IMR-90 (cell line): ENCODE data around the gene HYAL3. TPM values are rescaled to one million over a fixed set of nuclear protein-coding genes. Genes with fewer than 3 reads are reported as not detected.

ENCODE experiments used
- ATAC-seq: fragments of 200-7000 bp; cut with Tn5 transposase; 2 replicates; pipeline ENCODE4 v1.9.1; 2020; ENCODE audit warnings: low read depth, mild to moderate bottlenecking, moderate library complexity
- BruUV-seq: library from RNA; stranded (reverse); fragments of 400-500 nt; replicated peaks from 2 replicates; lab custom pipeline; 2021; lab: Mats Ljungman, UMichigan
- CTCF ChIA-PET: fragments of 300-600 bp; formaldehyde crosslinking; extraction: SDS; loops from one replicate; lab custom pipeline; 2021; ENCODE audit warnings: antibody characterized with exemption; lab: Yijun Ruan, JAX
- POLR2A ChIA-PET: fragments of 300-600 bp; sonication (Branson Sonifier 250); formaldehyde crosslinking; loops from one replicate; lab custom pipeline; 2022; ENCODE audit warnings: antibody characterized with exemption; ENCODE audit not compliant: unreplicated experiment; lab: Charles Lee
- DNase-seq: peaks from one replicate; pipeline ENCODE4 v3.0.0; 2013
- H2AFZ ChIP-seq: replicated peaks from 2 replicates; pipeline ENCODE3; 2013; ENCODE audit warnings: low read length, mild to moderate bottlenecking; ENCODE audit not compliant: poor library complexity
- H2AK5ac ChIP-seq: 2 replicates; pipeline ENCODE4 v1.6.1; 2013; ENCODE audit warnings: low read depth, low read length, inconsistent platforms
- H2AK9ac ChIP-seq: replicated peaks from 2 replicates; pipeline ENCODE3; 2013; ENCODE audit warnings: mild to moderate bottlenecking, low read depth, low read length, moderate library complexity; ENCODE audit not compliant: poor library complexity
- H2BK120ac ChIP-seq: 2 replicates; pipeline ENCODE4 v1.6.1; 2013; ENCODE audit warnings: low read depth, low read length, inconsistent platforms
- H2BK15ac ChIP-seq: 3 replicates; pipeline ENCODE4 v1.6.1; 2013; ENCODE audit warnings: low read depth, low read length, inconsistent platforms
- H2BK20ac ChIP-seq: 2 replicates; pipeline ENCODE4 v1.6.1; 2013; ENCODE audit warnings: low read depth, mild to moderate bottlenecking, inconsistent platforms, low read length, moderate library complexity
- H2BK5ac ChIP-seq: 2 replicates; pipeline ENCODE4 v1.6.1; 2013; ENCODE audit warnings: mild to moderate bottlenecking, low read depth, low read length, inconsistent platforms; ENCODE audit not compliant: poor library complexity, severe bottlenecking
- H3K14ac ChIP-seq: replicated peaks from 2 replicates; pipeline ENCODE4 v1.6.1; 2013; ENCODE audit warnings: low read depth, low read length, inconsistent platforms
- H3K18ac ChIP-seq: 2 replicates; pipeline ENCODE4 v1.6.1; 2013; ENCODE audit warnings: low read depth, low read length, control low read depth
- H3K23ac ChIP-seq: 2 replicates; pipeline ENCODE4 v1.6.1; 2013; ENCODE audit warnings: low read depth, low read length, inconsistent platforms
- H3K27ac ChIP-seq: 2 replicates; pipeline ENCODE4 v1.5.1; 2013; ENCODE audit warnings: mild to moderate bottlenecking, control low read depth, low read length; ENCODE audit not compliant: insufficient read depth
- H3K27me3 ChIP-seq: 2 replicates; pipeline ENCODE4 v1.6.1; 2013; ENCODE audit warnings: low read length; ENCODE audit not compliant: control insufficient read depth, insufficient read depth
- H3K36me3 ChIP-seq: 2 replicates; pipeline ENCODE4 v1.6.1; 2013; ENCODE audit warnings: low read length, mixed read lengths; ENCODE audit not compliant: control insufficient read depth, insufficient read depth
- H3K4ac ChIP-seq: 2 replicates; pipeline ENCODE4 v1.6.1; 2013; ENCODE audit warnings: low read depth, low read length, inconsistent platforms
- H3K4me1 ChIP-seq: 2 replicates; pipeline ENCODE4 v1.6.1; 2013; ENCODE audit warnings: low read length, mixed read lengths; ENCODE audit not compliant: control insufficient read depth, insufficient read depth
- H3K4me2 ChIP-seq: 2 replicates; pipeline ENCODE4 v1.6.1; 2013; ENCODE audit warnings: low read depth, mild to moderate bottlenecking, control low read depth, low read length, moderate library complexity
- H3K4me3 ChIP-seq: 2 replicates; pipeline ENCODE4 v1.5.1; 2013; ENCODE audit warnings: low read depth, mild to moderate bottlenecking, control low read depth, low read length, moderate library complexity; ENCODE audit not compliant: insufficient read depth
- H3K56ac ChIP-seq: 2 replicates; pipeline ENCODE4 v1.6.1; 2013; ENCODE audit warnings: low read length, inconsistent platforms; ENCODE audit not compliant: insufficient read depth; ENCODE audit errors: extremely low read depth
- H3K79me1 ChIP-seq, 2 experiments: 2 replicates each; pipeline ENCODE4 v1.6.1; 2013; ENCODE audit warnings: low read length in 2 of 2, inconsistent platforms in 1 of 2, low read depth in 1 of 2
- H3K9ac ChIP-seq: 2 replicates; pipeline ENCODE4 v1.6.1; 2013; ENCODE audit warnings: low read depth, low read length, control low read depth
- H3K9me1 ChIP-seq: 2 replicates; pipeline ENCODE4 v1.6.1; 2013; ENCODE audit warnings: low read length, inconsistent platforms; ENCODE audit not compliant: insufficient read depth
- H3K9me3 ChIP-seq: 2 replicates; pipeline ENCODE4 v1.6.1; 2013; ENCODE audit warnings: low read length; ENCODE audit not compliant: control insufficient read depth, insufficient read depth
- H4K20me1 ChIP-seq: 2 replicates; pipeline ENCODE4 v1.6.1; 2013; ENCODE audit warnings: low read length, inconsistent platforms; ENCODE audit not compliant: insufficient read depth
- H4K5ac ChIP-seq: 2 replicates; pipeline ENCODE4 v1.6.1; 2013; ENCODE audit warnings: mild to moderate bottlenecking, low read depth, low read length, control low read depth
- H4K8ac ChIP-seq, 2 experiments: 2 replicates each; pipeline ENCODE4 v1.6.1; 2013; ENCODE audit warnings: low read depth in 2 of 2, low read length in 2 of 2, control low read depth in 1 of 2, inconsistent platforms in 1 of 2
- H4K91ac ChIP-seq: 2 replicates; pipeline ENCODE4 v1.6.1; 2013; ENCODE audit warnings: low read depth, low read length, inconsistent platforms; ENCODE audit not compliant: insufficient read depth
- FOS ChIP-seq: fragments of 150-350 bp; IDR thresholded peaks from 2 replicates; pipeline ENCODE4 v1.6.1; 2016; ENCODE audit warnings: low read depth, low read length
- MAFK ChIP-seq: IDR thresholded peaks from 2 replicates; pipeline ENCODE4 v1.6.1; 2012; ENCODE audit warnings: low read depth, low read length, improper control_type of control experiment
- MAZ ChIP-seq: IDR thresholded peaks from 2 replicates; pipeline ENCODE4 v1.6.1; 2012; ENCODE audit warnings: low read depth, mild to moderate bottlenecking, low read length, improper control_type of control experiment, moderate library complexity, borderline replicate concordance
- MXI1 ChIP-seq: IDR thresholded peaks from 2 replicates; pipeline ENCODE4 v1.6.1; 2012; ENCODE audit warnings: low read depth, mild to moderate bottlenecking, low read length, moderate library complexity, borderline replicate concordance
- NFE2L2 ChIP-seq: fragments of 150-350 bp; IDR thresholded peaks from 2 replicates; pipeline ENCODE4 v1.6.1; 2016; ENCODE audit warnings: low read depth, mild to moderate bottlenecking, low read length
- POLR2A ChIP-seq: IDR thresholded peaks from 2 replicates; pipeline ENCODE4 v1.6.1; 2012; ENCODE audit warnings: mild to moderate bottlenecking, low read depth, low read length
- RCOR1 ChIP-seq: IDR thresholded peaks from 2 replicates; pipeline ENCODE4 v1.6.1; 2012; ENCODE audit warnings: mild to moderate bottlenecking, low read length, improper control_type of control experiment; ENCODE audit not compliant: insufficient replicate concordance
- RFX5 ChIP-seq: IDR thresholded peaks from 2 replicates; pipeline ENCODE4 v1.8.0; 2012; ENCODE audit warnings: low read depth, mild to moderate bottlenecking, low read length, moderate library complexity
- SMC3 ChIP-seq: fragments of 150-350 bp; IDR thresholded peaks from 2 replicates; pipeline ENCODE4 v1.6.1; 2016; ENCODE audit warnings: low read depth, mild to moderate bottlenecking, antibody characterized with exemption, low read length, moderate library complexity
- USF2 ChIP-seq: fragments of 150-350 bp; IDR thresholded peaks from 2 replicates; pipeline ENCODE4 v1.6.1; 2017; ENCODE audit warnings: mild to moderate bottlenecking, antibody characterized with exemption, low read length, low read depth
- WGBS, 2 experiments: methylation state at CpG; one replicate each; pipeline versions ENCODE4 v1.1.5 to v1.1.7; 2013; ENCODE audit warnings: missing lambda C conversion rate in 2 of 2; ENCODE audit not compliant: insufficient read length in 1 of 2; ENCODE audit errors: extremely low coverage in 2 of 2; 5-methylcytosine and 5-hydroxymethylcytosine counted together
- dilution Hi-C: fragments of 300-500 bp; cut with HindIII; formaldehyde crosslinking; loops from one replicate; pipeline ENCODE4 v1.14.3; 2018; ENCODE audit warnings: low sequenced_read_pairs; ENCODE audit not compliant: unreplicated experiment
- in situ Hi-C: fragments of 300-500 bp; cut with MboI; formaldehyde crosslinking; loops from 3 replicates; pipeline ENCODE4 v1.14.3; 2019; ENCODE audit warnings: low sequenced_read_pairs, inconsistent platforms, mixed read lengths
- intact Hi-C: fragments of 100-400 bp; cut with micrococcal nuclease; formaldehyde crosslinking; loops from 2 replicates; pipeline ENCODE4 v1.10.0; 2022
- polyA plus RNA-seq, 3 experiments: library from polyadenylated mRNA; depleted of rRNA; stranded (reverse); fragments of >200 nt; gene quantifications; 2 replicates each; pipeline ENCODE4 v1.2.3, GENCODE V29; 2012; ENCODE audit warnings: low replicate concordance in 1 of 3
- total RNA-seq: library from RNA; depleted of rRNA; stranded (reverse); fragments of >200 nt; gene quantifications from 2 replicates; pipeline ENCODE4 v1.2.3, GENCODE V29; 2012

HYAL3 gene
- total and polyA plus RNA-seq, 2 of the 4 experiments (the other 2 are of a cell fraction), result 2.7 to 5.7 TPM

GRCh38 chr3:50320853-50321335 lies 21.7 kb upstream of the HYAL3 start:
- 0% methylated on average over 14 of the region's 45 CpGs; no CpG with 5 or more reads in 1 of the 2 experiments for WGBS, 2 experiments
- H3K4me3 ChIP-seq, result peak overlapping the region; percentile 58
- peak overlapping the region; percentile 87 for H3K9ac ChIP-seq
- H2AK9ac ChIP-seq, result peak overlapping the region; percentile 91
- H2BK20ac ChIP-seq, result no peak overlapping the region
- no TSS peak for BruUV-seq
- peak overlapping the region; percentile 95 for H2AFZ ChIP-seq
- H2AK5ac ChIP-seq, result peak overlapping the region; percentile 82
- peaks cover 38% of the 10 kb centered on the region for H3K36me3 ChIP-seq
- peak overlapping the region; percentile 31; the same call in 1 of the 2 replicates for H3K18ac ChIP-seq
- DNase-seq (peak; percentile 55), ATAC-seq (peak; percentile 75)
- in situ Hi-C loops (no loop called here), intact Hi-C loops (loop anchor here (5.0 kb wide), 1 partner anchor 59 kb away; no protein-coding TSS in a partner anchor), dilution Hi-C loops (no loop called here)
- peak overlapping the region; percentile 88 for H3K14ac ChIP-seq
- peak overlapping the region; percentile 54; the same call in 1 of the 2 replicates for H2BK120ac ChIP-seq
- peaks cover 25% of the 10 kb centered on the region for H3K4me1 ChIP-seq
- peak overlapping the region; percentile 17 for H4K5ac ChIP-seq
- peaks cover 18% of the 10 kb centered on the region for H3K9me1 ChIP-seq
- H2BK15ac ChIP-seq, result no peak overlapping the region; the same call in 2 of the 3 replicates
- H4K91ac ChIP-seq, result peak overlapping the region; percentile 79
- TF ChIP-seq POLR2A (no peak), MXI1 (peak; percentile 91), SMC3 (no peak), MAFK (no peak), USF2 (peak; percentile 83), MAZ (peak; percentile 82; the same call in 1 of the 2 replicates), NFE2L2 (no peak), FOS (no peak), RCOR1 (no peak), RFX5 (no peak)
- CTCF ChIA-PET, result no interaction called here
- peak overlapping the region; percentile 20 to 74 for H4K8ac ChIP-seq
- H2BK5ac ChIP-seq, result peak overlapping the region; percentile 98
- H3K23ac ChIP-seq, result peak overlapping the region; percentile 93
- peak overlapping the region; percentile 87 for H3K4ac ChIP-seq
- peak overlapping the region; percentile 98 for H3K27ac ChIP-seq
- peaks cover 26 to 56% of the 10 kb centered on the region in 2 experiments for H3K79me1 ChIP-seq
- H4K20me1 ChIP-seq, result peaks cover 14% of the 10 kb centered on the region; the same call in 1 of the 2 replicates
- POLR2A ChIA-PET, result interaction anchor here (0.6 kb wide), 1 partner anchor 26 kb away, joined by 10 read pairs; no protein-coding TSS in a partner anchor
- peak overlapping the region; percentile 96 for H3K4me2 ChIP-seq
- no peaks in the 10 kb centered on the region for H3K27me3 ChIP-seq
- H3K9me3 ChIP-seq, result no peaks in the 10 kb centered on the region
- peak overlapping the region; percentile 90 for H3K56ac ChIP-seq
